Measurements from ENCODE around the gene FAM222B.
"Not testable (repeated sequence)": the region's sequence is repeated elsewhere in the genome, so short reads cannot be mapped to it uniquely, and the experiment has no call there.

FAM222B gene

DNA sequence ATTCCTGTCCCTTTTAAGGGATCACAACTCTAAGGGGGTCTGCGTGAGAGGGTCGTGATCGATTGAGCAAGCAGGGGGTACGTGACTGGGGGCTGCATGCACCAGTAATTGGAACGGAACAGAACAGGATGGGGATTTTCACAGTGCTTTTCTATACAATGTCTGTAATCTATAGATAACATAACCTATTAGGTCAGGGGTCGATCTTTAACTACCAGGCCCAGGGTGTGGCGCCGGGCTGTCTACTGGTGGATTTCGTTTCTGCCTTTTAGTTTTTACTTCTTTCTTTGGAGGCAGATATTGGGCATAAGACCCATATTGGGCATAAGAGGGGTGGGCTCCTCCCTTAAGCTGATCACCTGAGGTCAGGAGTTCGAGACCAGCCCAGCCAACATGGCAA, 6.0 kb downstream of the FAM222B start:
- not testable (repeated sequence) for DNase-seq

DNA sequence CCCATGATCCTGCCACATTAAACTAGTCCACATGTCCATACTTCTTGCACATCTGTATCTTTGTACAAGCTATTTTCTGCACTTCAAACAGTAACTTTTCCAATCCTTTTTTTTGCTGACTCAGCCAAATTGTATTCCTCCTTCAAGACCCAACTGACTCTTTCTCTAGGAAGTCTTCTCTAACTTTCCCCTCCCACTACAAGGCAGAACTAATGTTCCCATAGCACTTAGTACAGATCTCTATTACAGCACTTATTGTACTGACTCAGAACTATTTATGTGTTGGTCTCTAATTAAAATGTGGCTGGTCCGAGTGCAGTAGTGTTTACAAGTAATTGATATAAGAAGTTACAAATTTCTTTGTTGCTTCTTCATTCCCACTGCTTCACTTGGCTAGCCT, 8.2 kb downstream of the FAM222B start:
- no peak for DNase-seq

DNA sequence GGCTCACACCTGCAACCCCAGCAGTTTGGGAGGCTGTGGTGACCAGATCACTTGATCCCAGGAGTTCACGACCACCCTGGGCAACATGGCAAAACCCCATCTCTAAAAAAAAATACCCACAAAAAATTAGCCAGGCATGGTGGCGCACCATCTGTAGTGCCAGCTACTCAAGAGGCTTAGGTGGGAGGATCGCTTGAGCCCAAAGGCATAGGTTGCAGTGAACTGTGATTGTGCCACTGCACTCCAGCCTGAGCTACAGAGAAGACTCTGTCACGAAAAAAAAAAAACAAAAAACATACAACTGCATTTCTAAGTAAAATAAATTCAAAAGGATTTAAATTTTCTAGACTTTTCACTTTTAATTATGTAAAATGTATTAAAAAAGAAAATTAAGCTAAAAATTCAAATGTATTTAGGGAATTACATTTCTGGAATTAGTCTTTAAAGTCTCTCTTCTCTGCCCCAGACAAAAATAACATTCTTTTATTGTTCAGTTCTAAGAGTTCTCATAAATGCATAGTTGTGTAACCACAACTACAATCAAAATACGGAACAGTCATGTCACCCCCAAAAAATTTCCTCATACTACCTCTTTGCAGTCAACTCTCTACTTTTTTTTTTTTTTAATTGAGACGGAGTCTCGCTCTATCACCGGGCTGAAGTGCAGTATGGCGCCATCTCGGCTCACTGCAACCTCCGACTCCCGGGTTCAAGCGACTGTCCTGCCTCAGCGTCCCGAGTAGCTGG, 14.1 kb downstream of the FAM222B start:
- DNase-seq = no peak

DNA sequence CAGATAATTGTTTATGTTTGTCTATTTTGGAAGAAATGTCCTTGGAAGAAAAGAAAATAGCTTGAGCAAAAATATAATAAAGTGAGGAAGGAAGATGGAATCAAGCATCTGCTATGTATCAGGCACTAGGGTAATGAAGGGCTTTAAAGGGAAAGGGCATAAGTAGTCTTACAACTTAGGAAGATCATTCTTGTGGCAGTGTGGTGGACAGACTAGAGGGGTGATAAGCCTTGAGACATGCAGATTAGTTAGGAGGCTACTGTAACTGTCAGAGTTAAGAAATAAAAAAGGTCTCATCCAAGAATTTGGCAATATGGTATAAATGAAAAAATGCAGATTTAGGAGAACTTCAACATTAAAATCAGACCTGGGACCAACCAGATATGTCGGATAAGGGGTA, 14.9 kb downstream of the FAM222B start:
- DNase-seq = no peak

GRCh38 chr17:28819582-28819981, 23.0 kb downstream of the FAM222B start:
- no peak for DNase-seq

GRCh38 chr17:28818819-28819221, 23.8 kb downstream of the FAM222B start:
- DNase-seq = no peak

GRCh38 chr17:28816540-28816939, 26.1 kb downstream of the FAM222B start:
- no peak for DNase-seq

DNA sequence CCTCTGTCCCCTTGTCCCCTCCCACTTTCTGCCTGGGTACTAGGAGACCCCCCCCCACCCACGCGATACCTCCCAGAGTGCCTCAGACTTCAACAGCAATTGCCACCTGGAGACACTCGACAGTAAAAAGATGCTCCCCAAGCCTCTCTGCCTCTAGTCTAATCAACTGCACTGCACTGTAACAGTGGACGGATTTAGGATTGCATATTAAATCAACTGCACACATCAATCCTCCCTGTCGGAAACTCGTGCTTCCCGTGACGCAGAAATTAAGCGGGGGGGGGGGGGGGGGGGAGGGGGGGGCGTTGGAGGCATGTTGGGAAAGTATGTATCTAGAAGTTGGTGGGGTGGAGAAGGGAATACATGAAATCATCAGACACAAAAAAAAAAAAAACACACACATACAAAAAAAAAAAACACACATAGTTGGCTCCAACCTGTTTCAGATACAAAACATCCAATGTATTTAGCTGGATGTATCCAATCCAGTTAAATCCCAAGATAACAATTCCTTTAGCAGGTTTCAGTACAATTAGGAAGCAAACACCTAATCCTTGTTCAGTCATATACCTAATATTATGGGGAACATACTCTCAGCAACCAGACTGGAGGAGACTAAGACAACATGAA, 29.7 kb downstream of the FAM222B start:
- no peak for DNase-seq

DNA sequence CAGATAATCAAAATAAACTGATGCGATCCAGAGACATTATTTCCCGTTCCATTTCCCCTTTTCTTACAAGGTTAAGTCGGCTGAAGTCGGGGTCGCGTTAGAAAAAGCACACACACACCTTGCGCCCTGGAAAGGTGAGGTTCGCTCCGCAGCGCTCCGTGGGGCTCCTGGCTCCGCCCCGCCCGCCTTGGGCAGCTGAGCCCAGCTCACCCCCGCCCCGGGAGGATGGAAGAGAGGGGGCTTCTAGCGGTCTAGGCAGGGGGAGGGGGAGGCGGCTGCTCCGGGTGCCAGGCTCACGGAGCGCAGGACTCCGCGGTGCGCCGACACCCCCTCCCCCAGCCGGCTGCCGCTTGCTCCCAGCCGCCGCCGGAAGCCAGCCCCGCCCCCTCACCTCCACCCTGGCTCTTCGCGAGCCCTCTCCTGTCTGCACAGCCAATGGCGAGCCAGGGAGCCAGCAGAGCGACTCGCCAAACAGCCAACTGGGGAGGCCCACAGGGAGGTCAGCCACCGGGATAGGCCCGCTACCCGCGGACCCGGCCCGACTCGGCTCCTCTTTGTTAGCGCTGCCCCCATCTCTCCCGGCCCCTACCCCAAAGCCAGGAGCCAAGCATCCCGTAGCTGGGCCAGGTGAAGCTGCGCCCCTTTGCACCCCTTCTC, 30.4 kb downstream of the FAM222B start:
- peak; percentile 99 to 100 for DNase-seq

DNA sequence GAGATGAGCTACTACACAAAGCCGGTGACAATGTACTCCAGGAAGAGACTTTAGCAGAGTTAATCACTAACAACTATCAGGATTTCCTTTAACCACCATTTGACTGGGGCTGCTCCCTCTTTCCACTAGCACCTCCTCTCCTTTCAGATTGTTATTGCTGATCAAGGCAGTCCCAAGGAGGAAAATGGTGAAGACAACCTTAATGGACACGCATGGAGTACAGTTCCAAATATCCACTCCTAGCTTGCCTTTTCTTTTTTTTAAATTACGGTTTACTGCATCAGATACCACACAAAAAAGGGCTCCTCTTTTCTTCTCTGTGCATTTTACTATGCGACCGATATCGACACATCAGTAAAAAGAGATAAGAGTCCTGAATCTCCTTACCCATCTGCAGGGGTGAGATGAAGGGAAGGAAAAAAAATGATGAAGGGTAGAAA, 30.9 kb downstream of the FAM222B start:
- DNase-seq = peak; percentile 40 to 41

- DNase-seq = no peak
Observed at GRCh38 chr17:28810437-28810836, 32.2 kb downstream of the FAM222B start.

DNA sequence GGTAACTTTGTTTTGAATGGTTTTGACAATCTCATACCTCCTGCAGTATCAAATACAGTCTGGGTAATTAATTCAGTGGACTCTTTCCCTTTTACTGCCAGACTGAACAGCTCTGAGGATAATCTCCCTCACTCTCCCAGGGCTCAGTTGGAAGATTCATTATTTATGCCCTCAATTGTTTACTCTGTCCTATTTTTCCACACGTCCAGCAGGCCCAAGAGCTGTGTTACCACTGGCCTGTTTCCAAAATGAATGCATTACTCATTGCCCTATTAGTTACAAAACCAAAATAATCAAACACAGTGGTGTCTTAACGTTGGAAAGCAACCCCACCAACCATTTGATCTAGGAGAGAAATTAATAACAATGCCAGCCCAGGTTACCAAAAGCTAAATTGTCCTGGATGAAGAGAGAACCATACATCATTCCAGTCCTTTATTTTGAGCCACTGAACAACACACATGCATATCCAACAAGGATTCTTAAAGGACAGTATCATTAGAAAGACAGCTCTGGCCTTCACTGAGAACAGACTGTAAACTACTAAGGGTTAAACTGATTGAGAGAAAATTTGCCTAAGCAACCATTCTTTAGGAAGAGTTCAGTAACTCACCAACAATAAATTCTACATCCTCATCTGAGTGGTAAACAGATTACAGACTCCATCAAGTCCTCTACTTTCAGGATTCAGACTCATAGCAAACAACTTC, 34.5 kb downstream of the FAM222B start:
- DNase-seq = peak; percentile 83 to 84

- DNase-seq = no peak
Observed at GRCh38 chr17:28796062-28796461, 46.5 kb downstream of the FAM222B start.

DNA sequence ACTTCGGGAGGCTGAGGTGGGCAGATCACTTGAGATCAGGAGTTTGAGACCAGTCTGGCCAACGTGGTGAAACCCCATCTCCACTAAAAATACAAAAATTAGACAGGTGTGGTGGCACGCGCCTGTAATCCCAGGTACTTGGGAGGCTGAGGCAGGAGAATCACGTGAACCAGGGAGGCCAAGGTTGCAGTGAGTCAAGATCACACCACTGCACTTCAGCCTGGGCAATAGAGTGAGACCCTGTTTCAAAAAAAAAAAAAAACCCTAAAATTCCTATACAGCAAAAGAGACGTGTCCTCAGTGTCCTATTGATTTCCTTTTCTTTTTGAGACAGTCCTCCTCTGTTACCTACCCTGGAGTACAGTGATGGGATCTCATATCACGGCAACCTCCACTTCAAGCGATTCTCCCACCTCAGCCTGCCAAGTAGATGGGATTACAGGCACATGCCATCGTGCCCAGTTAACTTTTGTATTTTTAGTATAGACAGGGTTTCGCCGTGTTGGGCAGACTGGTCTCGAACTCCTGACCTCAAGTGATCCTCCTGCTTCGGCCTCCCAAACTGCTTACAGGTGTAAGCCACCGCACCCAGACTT, 47.6 kb downstream of the FAM222B start:
- not testable (repeated sequence) for DNase-seq

GRCh38 chr17:28792877-28793661, 49.5 kb downstream of the FAM222B start:
- no peak for DNase-seq

DNA sequence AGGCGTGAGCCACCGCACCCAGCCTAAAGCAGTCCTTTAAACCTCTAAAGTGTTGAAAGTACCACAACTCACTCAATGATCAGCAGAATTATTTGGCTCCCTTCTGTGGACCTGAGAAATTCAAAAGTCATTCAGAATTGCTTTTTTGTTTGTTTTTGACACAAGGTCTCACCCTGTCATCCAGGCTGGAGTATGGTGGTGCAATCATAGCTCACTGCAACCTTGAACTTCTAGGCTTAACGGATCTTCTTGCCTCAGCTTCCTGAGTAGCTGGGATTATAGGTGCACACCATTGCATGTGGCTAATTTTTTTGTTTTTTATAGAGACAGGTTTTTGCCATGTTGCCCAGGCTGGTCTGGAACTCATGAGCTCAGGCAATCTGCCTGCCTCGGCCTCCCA, 54.5 kb downstream of the FAM222B start:
- no peak for DNase-seq

DNA sequence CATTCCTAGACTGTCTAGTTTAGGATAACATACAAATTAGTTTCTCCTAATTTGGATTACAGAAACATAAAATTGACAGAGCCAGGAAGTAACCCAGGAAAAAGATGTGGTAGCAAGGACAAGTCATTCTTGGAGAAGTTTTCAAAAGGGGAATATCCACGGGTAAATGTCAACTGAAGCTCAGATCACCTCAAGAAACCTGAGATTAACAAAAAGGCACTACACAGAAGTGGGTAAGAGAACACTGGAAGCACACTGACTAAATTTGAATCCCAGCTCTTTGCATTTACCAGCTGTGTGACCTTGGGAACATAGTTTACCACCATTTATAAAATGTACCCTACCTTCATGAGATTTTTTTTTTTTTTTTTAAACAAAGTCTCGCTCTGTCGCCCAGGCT, 59.4 kb downstream of the FAM222B start:
- DNase-seq = no peak

GRCh38 chr17:28779601-28780000, 63.0 kb downstream of the FAM222B start:
- not testable (repeated sequence) for DNase-seq

GRCh38 chr17:28777178-28777577, 65.4 kb downstream of the FAM222B start:
- no peak for DNase-seq

- DNase-seq = no peak
Observed at GRCh38 chr17:28774206-28774605, 68.4 kb downstream of the FAM222B start.

- no peak for DNase-seq
Observed at GRCh38 chr17:28773736-28774135, 68.9 kb downstream of the FAM222B start.

GRCh38 chr17:28765038-28765437, 77.6 kb downstream of the FAM222B start:
- DNase-seq = no peak
